HG03575 (cell line): ENCODE measurements around the gene PML.

Experiments
- ATAC-seq: cut with Tn5 transposase; IDR thresholded peaks from one replicate; pipeline ENCODE4 v1.9.1; 2021; ENCODE audit not compliant: unreplicated experiment, insufficient number of reproducible peaks, low FRiP score; ENCODE audit errors: extremely low read depth

The PML gene

GRCh38 chr15:74034206-74034755 lies 39.8 kb downstream of the PML start:
- no peak for ATAC-seq

GRCh38 chr15:74035121-74036017 lies 40.9 kb downstream of the PML start:
- ATAC-seq, result no peak

- ATAC-seq, result no peak
Observed at GRCh38 chr15:74036271-74037170, 42.0 kb downstream of the PML start.

GRCh38 chr15:74037171-74038117 lies 42.9 kb downstream of the PML start:
- no peak for ATAC-seq

GRCh38 chr15:74038707-74039655 lies 44.5 kb downstream of the PML start:
- ATAC-seq, result no peak

GRCh38 chr15:74039656-74040010 lies 45.1 kb downstream of the PML start:
- ATAC-seq, result no peak

GRCh38 chr15:74040109-74040850 lies 45.8 kb downstream of the PML start:
- ATAC-seq, result no peak

GRCh38 chr15:74041311-74041756 lies 46.8 kb downstream of the PML start:
- ATAC-seq, result no peak

GRCh38 chr15:74041777-74042435 lies 47.4 kb downstream of the PML start:
- no peak for ATAC-seq

GRCh38 chr15:74042603-74043424 lies 48.3 kb downstream of the PML start:
- no peak for ATAC-seq

GRCh38 chr15:74043425-74044266 lies 49.1 kb downstream of the PML start:
- no peak for ATAC-seq

- no peak for ATAC-seq
Observed at GRCh38 chr15:74044267-74045110, 50.0 kb downstream of the PML start.

- no peak for ATAC-seq
Observed at GRCh38 chr15:74045184-74045583, 50.7 kb downstream of the PML start.

GRCh38 chr15:74045636-74046274 lies 51.2 kb downstream of the PML start:
- no peak for ATAC-seq
